ENCODE data around the gene CYP4B1. TPM values are rescaled to one million over a fixed set of nuclear protein-coding genes. Genes with fewer than 3 reads are reported as not detected.

CYP4B1 gene
- total RNA-seq, 4 donors from 2014 or later = 29.4 to 72.4 (median 62.5) TPM

GRCh38 chr1:46802901-46803574, 4.2 kb downstream of the CYP4B1 start:
- no peak for DNase-seq
- Histone ChIP-seq H3K4me3 (replicated peaks in 1 of 3) (no peak overlapping the region), H3K36me3 (no peaks in the 10 kb centered on the region), H3K4me1 (peaks cover 69 to 98% of the 10 kb centered on the region in 2 donors), H3K27ac (peak overlapping the region; percentile 74 to 95 (median 91)), H3K9me3 (no peaks in the 10 kb centered on the region), H3K27me3 (no peaks in the 10 kb centered on the region)
- intact Hi-C loops (cut with DNase I) = no loop called here
- 92 to 93% methylated on average over 6 of the region's 6 CpGs for WGBS, 2 donors
- TF ChIP-seq CTCF (IDR thresholded peaks at IDR 0.05) = no peak
- no peak for TF ChIP-seq POLR2A (IDR thresholded peaks at IDR 0.05)

GRCh38 chr1:46804027-46804889, 5.4 kb downstream of the CYP4B1 start:
- no peak for TF ChIP-seq POLR2A (IDR thresholded peaks at IDR 0.05)
- TF ChIP-seq CTCF (IDR thresholded peaks at IDR 0.05) = no peak
- no peaks in the 10 kb centered on the region for H3K9me3 ChIP-seq
- H3K4me3 ChIP-seq (replicated peaks in 1 of 3) = no peak overlapping the region
- H3K4me1 ChIP-seq = peaks cover 58 to 85% of the 10 kb centered on the region in 2 donors
- 81 to 84% methylated on average over 2 of the region's 2 CpGs for WGBS, 2 donors
- peak; percentile 43 for DNase-seq
- peak overlapping the region; percentile 91 to 95 (median 93) for H3K27ac ChIP-seq
- H3K36me3 ChIP-seq = no peaks in the 10 kb centered on the region
- H3K27me3 ChIP-seq = no peaks in the 10 kb centered on the region
- intact Hi-C loops (cut with DNase I) = no loop called here

GRCh38 chr1:46804926-46805325, 6.1 kb downstream of the CYP4B1 start:
- no peak for TF ChIP-seq POLR2A (IDR thresholded peaks at IDR 0.05)
- no peak for TF ChIP-seq CTCF (IDR thresholded peaks at IDR 0.05)
- 23 to 53% methylated on average over 1 of the region's 1 CpG for whole genome bisulfite sequencing, 2 donors
- H3K9me3 ChIP-seq = no peaks in the 10 kb centered on the region
- peak overlapping the region; percentile 91 to 95 (median 93) for H3K27ac ChIP-seq
- H3K36me3 ChIP-seq = no peaks in the 10 kb centered on the region
- H3K4me3 ChIP-seq (replicated peaks in 1 of 3) = no peak overlapping the region
- intact Hi-C loops (cut with DNase I) = no loop called here
- H3K27me3 ChIP-seq = no peaks in the 10 kb centered on the region
- peak; percentile 64 to 73 for DNase-seq
- H3K4me1 ChIP-seq = peaks cover 53 to 79% of the 10 kb centered on the region in 2 donors

- Histone ChIP-seq H3K4me3 (replicated peaks in 1 of 3) (no peak overlapping the region), H3K27me3 (no peaks in the 10 kb centered on the region), H3K36me3 (no peaks in the 10 kb centered on the region), H3K27ac (peak overlapping the region; percentile 91 to 95 (median 93)), H3K9me3 (no peaks in the 10 kb centered on the region), H3K4me1 (peaks cover 53 to 72% of the 10 kb centered on the region in 2 donors)
- intact Hi-C loops (cut with DNase I) = no loop called here
- WGBS, 2 donors = 75 to 80% methylated on average over 1 of the region's 1 CpG
- TF ChIP-seq CTCF (IDR thresholded peaks at IDR 0.05) = no peak
- no peak for TF ChIP-seq POLR2A (IDR thresholded peaks at IDR 0.05)
- no peak for DNase-seq
These were observed 6.9 kb downstream of the CYP4B1 start for GRCh38 chr1:46805755-46806154.
